Nephron progenitor cell (in vitro differentiated cells): ENCODE results near the gene RUNX1.

ENCODE experiments used
- DNase-seq: peaks from one replicate; pipeline ENCODE4 v3.0.0; 2021
- H3K27ac Mint-ChIP-seq: 2 replicates; pipeline ENCODE4 v1.8.0; 2021; ENCODE audit warnings: mild to moderate bottlenecking, moderate library complexity, mixed read lengths
- H3K27me3 Mint-ChIP-seq: 2 replicates; pipeline ENCODE4 v1.8.0; 2021; ENCODE audit warnings: mild to moderate bottlenecking, low read depth, mixed read lengths; ENCODE audit not compliant: poor library complexity
- H3K36me3 Mint-ChIP-seq: 2 replicates; pipeline ENCODE4 v1.8.0; 2021; ENCODE audit warnings: low read depth, mixed read lengths
- H3K4me1 Mint-ChIP-seq: 2 replicates; pipeline ENCODE4 v1.8.0; 2021; ENCODE audit warnings: mixed read lengths
- H3K4me3 Mint-ChIP-seq: 2 replicates; pipeline ENCODE4 v1.8.0; 2021; ENCODE audit warnings: mild to moderate bottlenecking, moderate library complexity, mixed read lengths
- H3K9me3 Mint-ChIP-seq: 2 replicates; pipeline ENCODE4 v1.8.0; 2021; ENCODE audit warnings: mild to moderate bottlenecking, moderate library complexity, mixed read lengths
- TF ChIP-seq, protein P1 (sequence below): fragments of 200-600 bp; sonication (generic); IDR thresholded peaks from 2 replicates; pipeline ENCODE4 v1.5.0; 2021; ENCODE audit warnings: antibody characterized with exemption

The RUNX1 gene

DNA sequence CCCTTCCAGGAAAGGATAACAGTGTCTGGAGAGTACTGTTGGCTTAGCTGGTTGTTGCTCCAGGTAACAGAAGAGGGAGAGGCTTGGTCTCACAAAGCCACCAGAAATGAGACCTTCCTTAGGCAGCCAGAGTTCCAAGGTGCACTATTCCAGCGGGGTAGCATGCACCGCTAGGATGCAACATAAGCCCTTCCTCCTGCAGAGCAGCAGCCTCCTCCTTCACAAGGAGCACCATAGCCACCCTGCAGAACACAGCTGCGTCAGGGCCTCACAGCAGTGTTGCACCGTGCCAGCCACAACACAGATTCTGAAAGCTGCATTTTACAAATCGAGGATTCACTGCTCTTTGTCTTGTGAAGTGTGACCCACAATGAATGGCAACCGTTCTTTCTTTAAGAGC, 238.3 kb downstream of the RUNX1 start:
- H3K36me3 Mint-ChIP-seq: peaks cover 12% of the 10 kb centered on the region
- H3K27me3 Mint-ChIP-seq: peaks cover 3% of the 10 kb centered on the region
- peaks cover 13% of the 10 kb centered on the region for H3K9me3 Mint-ChIP-seq
- peaks cover 58% of the 10 kb centered on the region for H3K4me1 Mint-ChIP-seq
- DNase-seq: no peak
- H3K4me3 Mint-ChIP-seq: no peak overlapping the region
- no peak overlapping the region for H3K27ac Mint-ChIP-seq
- TF ChIP-seq, protein P1, sequence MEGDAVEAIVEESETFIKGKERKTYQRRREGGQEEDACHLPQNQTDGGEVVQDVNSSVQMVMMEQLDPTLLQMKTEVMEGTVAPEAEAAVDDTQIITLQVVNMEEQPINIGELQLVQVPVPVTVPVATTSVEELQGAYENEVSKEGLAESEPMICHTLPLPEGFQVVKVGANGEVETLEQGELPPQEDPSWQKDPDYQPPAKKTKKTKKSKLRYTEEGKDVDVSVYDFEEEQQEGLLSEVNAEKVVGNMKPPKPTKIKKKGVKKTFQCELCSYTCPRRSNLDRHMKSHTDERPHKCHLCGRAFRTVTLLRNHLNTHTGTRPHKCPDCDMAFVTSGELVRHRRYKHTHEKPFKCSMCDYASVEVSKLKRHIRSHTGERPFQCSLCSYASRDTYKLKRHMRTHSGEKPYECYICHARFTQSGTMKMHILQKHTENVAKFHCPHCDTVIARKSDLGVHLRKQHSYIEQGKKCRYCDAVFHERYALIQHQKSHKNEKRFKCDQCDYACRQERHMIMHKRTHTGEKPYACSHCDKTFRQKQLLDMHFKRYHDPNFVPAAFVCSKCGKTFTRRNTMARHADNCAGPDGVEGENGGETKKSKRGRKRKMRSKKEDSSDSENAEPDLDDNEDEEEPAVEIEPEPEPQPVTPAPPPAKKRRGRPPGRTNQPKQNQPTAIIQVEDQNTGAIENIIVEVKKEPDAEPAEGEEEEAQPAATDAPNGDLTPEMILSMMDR: no peak

DNA sequence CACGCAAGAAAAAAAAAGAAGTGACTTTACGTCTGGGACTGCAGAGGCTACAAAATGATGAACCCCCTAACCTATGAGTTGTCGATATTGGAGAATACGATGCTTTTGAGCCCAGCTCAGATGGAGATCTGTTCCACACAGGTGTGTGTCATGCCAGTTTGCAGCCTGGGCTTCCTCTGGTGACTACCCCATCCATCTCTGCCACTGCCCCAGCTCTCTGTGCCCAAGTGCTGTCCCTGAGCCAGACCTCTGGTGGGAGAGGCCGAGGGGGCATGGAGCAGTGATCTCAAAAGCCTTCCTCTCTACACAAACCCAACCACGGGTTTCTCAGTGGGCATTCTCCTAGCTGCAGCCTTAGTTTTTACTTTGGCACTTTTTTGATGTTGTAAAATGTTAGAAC, 239.3 kb downstream of the RUNX1 start:
- Mint-ChIP-seq H3K9me3 (peaks cover 23% of the 10 kb centered on the region), H3K36me3 (peaks cover 22% of the 10 kb centered on the region), H3K4me3 (no peak overlapping the region), H3K27me3 (peaks cover 3% of the 10 kb centered on the region), H3K27ac (no peak overlapping the region), H3K4me1 (peaks cover 48% of the 10 kb centered on the region)
- DNase-seq: no peak
- TF ChIP-seq, protein P1: no peak

DNA sequence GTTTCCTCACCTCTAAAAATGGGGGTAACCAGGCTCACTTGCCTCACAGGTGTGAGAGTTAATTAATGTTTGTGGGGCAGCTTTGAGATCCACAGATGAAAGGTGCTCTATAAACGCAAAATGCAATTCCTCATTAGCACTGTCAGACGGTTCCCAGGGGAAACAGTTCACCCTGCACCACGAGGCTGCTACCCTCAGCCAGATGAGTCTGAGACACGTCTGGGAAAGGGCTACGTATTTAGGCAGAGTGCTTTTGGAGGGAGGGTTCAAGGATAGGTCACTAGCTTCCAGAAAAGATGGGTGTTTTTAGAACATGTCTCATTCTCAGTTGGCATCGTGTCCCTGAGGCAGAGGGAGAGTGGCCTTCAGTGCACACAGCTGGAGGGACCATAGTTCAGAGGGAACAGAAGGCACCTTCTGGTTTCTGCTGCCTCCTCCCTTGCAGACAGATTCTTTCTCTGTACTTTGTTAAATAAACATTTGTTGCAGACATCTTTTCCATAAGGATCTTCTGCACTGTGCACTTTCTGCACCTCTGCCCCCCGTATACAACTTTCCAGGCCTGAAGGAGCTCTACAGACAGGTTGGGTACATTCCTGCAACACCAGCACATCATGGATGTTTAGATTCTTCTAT, 240.4 kb downstream of the RUNX1 start:
- H3K36me3 Mint-ChIP-seq: peaks cover 31% of the 10 kb centered on the region
- H3K4me1 Mint-ChIP-seq: peaks cover 39% of the 10 kb centered on the region

DNA sequence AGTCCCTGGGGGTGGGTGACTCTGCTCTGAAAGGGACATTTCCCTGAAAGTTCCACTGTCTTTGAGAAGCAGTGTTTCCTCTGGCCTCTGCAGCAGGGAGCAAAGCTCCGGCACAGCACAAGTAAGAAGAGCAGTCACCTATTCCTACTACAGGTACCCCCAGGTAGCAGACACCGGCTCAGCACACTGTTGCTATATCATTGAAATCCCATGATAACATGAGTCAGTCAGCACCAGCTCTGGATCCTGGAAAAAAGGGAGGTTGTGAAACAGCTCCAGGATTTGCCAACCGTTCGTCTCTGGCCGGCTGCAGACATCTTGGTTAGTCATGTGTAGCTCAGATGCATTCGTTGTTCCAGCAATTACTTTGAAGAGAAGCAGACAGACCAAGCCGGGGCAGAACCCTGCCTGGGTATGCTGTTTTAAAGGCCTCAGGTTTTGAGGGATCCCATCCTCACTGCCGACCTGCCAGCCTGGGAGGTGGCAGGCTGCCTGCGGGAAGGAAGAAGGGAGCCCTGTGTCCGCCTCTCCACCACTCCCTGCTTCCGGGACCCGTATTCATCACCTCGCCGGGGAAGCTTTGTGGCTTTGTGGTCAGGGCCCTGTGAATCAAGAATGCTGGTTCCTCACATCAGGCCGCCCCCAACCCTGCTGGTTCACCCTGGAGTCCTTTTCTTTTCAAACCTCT, 241.1 kb downstream of the RUNX1 start:
- H3K36me3 Mint-ChIP-seq: peaks cover 31% of the 10 kb centered on the region

More for the DNA sequence above, 240.4 kb downstream of the RUNX1 start:
- H3K4me3 Mint-ChIP-seq: no peak overlapping the region
- TF ChIP-seq, protein P1: no peak
- H3K27ac Mint-ChIP-seq: no peak overlapping the region
- DNase-seq: no peak
- peaks cover 6% of the 10 kb centered on the region for H3K27me3 Mint-ChIP-seq
- peaks cover 34% of the 10 kb centered on the region for H3K9me3 Mint-ChIP-seq

DNA sequence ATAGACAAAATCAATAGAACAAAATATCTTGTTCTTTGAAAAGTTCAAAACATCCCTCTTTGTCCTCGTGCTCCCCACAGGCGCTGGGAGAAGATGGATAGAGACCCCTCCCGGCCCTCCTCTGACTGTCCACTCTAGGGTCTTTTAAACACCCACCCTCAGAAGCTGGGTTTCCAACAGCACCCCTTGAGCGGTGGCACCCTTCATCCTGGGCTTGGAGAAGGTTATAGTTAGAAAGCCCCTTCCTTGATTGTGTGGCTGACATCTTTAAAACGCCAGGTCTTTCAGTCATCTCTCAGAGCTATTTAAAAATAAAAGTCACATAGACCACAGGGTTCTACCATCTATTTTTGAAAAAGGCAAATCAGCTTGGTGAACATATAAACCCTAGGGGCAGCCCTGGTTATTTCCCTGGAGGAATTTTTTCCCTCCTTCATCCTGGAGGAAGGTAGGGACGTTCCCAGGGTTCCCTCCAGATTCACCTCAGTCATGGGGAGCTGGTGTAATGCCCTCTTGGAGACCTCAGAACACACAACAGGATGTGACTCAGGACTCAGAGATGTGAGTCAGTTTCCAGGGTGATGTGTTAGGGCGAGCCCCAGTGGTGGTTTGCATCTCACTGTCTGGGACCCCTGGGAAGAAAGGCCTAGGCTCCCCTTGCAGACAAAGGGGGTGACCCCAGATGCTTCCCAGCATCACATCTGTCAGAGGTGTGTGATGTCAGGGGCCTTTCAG, 241.8 kb downstream of the RUNX1 start:
- Mint-ChIP-seq H3K27ac (no peak overlapping the region), H3K4me3 (no peak overlapping the region)

More for the DNA sequence above, 241.1 kb downstream of the RUNX1 start:
- Mint-ChIP-seq H3K4me1 (peaks cover 33% of the 10 kb centered on the region), H3K27ac (no peak overlapping the region), H3K9me3 (peaks cover 37% of the 10 kb centered on the region), H3K27me3 (peaks cover 6% of the 10 kb centered on the region), H3K4me3 (no peak overlapping the region)
- DNase-seq: no peak
- TF ChIP-seq, protein P1: no peak

More for the DNA sequence above, 241.8 kb downstream of the RUNX1 start:
- Mint-ChIP-seq H3K4me1 (peaks cover 26% of the 10 kb centered on the region), H3K9me3 (peaks cover 37% of the 10 kb centered on the region), H3K27me3 (peaks cover 6% of the 10 kb centered on the region), H3K36me3 (peaks cover 31% of the 10 kb centered on the region)
- DNase-seq: no peak
- TF ChIP-seq, protein P1: no peak
